GM12801 (cell line): Measurements from ENCODE around the gene OCEL1.

Experiments used
- CTCF ChIP-seq: IDR thresholded peaks from one replicate; pipeline ENCODE4 v1.5.1; 2011; ENCODE audit warnings: control low read depth; ENCODE audit not compliant: insufficient read length; ENCODE audit errors: extremely low read depth

OCEL1 gene

DNA sequence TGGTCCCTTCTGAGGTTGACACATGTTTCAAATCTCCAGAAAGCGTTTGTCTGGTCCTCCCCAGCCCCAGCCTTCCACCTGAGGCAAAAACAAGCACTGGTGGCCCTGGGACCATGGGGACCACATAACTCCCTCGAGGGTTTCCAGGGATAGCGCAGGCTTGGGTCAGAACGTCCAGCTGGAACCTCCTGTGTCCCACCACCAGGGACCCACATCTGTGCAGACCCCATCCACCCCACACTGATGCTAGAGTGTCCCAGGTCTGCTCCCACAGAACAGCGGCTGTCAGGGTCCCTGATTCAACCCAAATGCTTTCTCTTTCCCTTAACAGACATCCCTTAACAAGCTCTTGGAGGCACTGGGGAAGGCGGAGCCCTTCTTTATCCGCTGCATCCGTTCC is 40.4 kb upstream of the OCEL1 start:
- TF ChIP-seq CTCF = no peak

- TF ChIP-seq CTCF = no peak
These were observed 33.3 kb upstream of the OCEL1 start for GRCh38 chr19:17192751-17193150.

GRCh38 chr19:17194608-17195007 is 31.4 kb upstream of the OCEL1 start:
- no peak for TF ChIP-seq CTCF

GRCh38 chr19:17195106-17195505 is 30.9 kb upstream of the OCEL1 start:
- TF ChIP-seq CTCF = no peak

DNA sequence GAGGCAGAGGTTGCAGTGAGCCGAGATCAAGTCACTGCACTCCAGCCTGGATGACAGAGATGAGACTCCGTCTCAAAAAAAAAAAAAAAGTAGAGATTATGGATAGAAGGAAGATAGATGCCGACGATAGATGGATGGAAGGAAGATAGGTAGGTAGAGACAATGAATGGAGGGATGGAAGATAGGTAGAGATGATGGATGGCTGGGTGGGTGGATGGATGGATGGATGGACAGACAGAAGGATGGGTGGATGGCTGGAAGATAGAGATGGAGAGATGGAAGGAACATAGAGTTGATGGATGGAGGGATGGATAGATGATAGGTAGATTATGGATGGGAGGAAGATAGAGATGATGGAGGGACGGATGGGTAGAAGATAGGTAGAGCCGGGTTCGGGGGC is 29.4 kb upstream of the OCEL1 start:
- no peak for TF ChIP-seq CTCF

- TF ChIP-seq CTCF = no peak
These were observed 28.4 kb upstream of the OCEL1 start for GRCh38 chr19:17197666-17198065.

GRCh38 chr19:17200408-17201079 is 25.5 kb upstream of the OCEL1 start:
- no peak for TF ChIP-seq CTCF
